ENCODE measurements around the gene CBFA2T2.

DNA sequence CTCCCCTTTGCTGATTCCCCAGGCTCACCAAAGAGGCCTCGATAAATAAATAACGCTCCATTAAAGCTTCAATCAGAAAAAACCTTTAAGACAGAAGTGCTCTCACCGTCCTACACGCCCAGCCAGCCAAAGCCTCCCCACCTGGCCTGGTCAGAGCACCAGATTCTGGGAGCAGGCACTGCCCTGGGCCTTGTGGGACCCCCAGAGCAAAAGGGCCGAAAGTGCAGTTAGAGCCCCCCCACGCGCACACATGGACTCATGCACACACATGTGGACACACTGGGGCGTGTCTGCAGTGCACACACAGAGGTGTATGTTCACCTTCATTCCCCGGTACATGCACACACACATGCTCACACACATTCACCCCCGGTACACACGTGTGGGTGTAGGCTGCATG lies 186.2 kb downstream of the CBFA2T2 start:
- TF ChIP-seq, protein P1, sequence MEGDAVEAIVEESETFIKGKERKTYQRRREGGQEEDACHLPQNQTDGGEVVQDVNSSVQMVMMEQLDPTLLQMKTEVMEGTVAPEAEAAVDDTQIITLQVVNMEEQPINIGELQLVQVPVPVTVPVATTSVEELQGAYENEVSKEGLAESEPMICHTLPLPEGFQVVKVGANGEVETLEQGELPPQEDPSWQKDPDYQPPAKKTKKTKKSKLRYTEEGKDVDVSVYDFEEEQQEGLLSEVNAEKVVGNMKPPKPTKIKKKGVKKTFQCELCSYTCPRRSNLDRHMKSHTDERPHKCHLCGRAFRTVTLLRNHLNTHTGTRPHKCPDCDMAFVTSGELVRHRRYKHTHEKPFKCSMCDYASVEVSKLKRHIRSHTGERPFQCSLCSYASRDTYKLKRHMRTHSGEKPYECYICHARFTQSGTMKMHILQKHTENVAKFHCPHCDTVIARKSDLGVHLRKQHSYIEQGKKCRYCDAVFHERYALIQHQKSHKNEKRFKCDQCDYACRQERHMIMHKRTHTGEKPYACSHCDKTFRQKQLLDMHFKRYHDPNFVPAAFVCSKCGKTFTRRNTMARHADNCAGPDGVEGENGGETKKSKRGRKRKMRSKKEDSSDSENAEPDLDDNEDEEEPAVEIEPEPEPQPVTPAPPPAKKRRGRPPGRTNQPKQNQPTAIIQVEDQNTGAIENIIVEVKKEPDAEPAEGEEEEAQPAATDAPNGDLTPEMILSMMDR (IDR thresholded peaks at IDR 0.05; ENCODE audit: borderline replicate concordance, extremely low read depth, low read length, poor library complexity, severe bottlenecking): no peak
- TF ChIP-seq EZH2 (IDR thresholded peaks at IDR 0.05; ENCODE audit: borderline replicate concordance, low read depth, low read length, severe bottlenecking): no peak

All from DND-41 (cell line).